IMR-90 (cell line): Measurements from ENCODE around the gene EFNA5. TPM values are rescaled to one million over a fixed set of nuclear protein-coding genes. Genes with fewer than 3 reads are reported as not detected.

Source experiments
- ATAC-seq: fragments of 200-7000 bp; cut with Tn5 transposase; 2 replicates; pipeline ENCODE4 v1.9.1; 2020; ENCODE audit warnings: low read depth, mild to moderate bottlenecking, moderate library complexity
- BruUV-seq: library from RNA; stranded (reverse); fragments of 400-500 nt; replicated peaks from 2 replicates; lab custom pipeline; 2021; lab: Mats Ljungman, UMichigan
- CTCF ChIA-PET: fragments of 300-600 bp; formaldehyde crosslinking; extraction: SDS; loops from one replicate; lab custom pipeline; 2021; ENCODE audit warnings: antibody characterized with exemption; lab: Yijun Ruan, JAX
- POLR2A ChIA-PET: fragments of 300-600 bp; sonication (Branson Sonifier 250); formaldehyde crosslinking; loops from one replicate; lab custom pipeline; 2022; ENCODE audit warnings: antibody characterized with exemption; ENCODE audit not compliant: unreplicated experiment; lab: Charles Lee
- DNase-seq: peaks from one replicate; pipeline ENCODE4 v3.0.0; 2013
- H2AFZ ChIP-seq: replicated peaks from 2 replicates; pipeline ENCODE3; 2013; ENCODE audit warnings: low read length, mild to moderate bottlenecking; ENCODE audit not compliant: poor library complexity
- H2AK5ac ChIP-seq: 2 replicates; pipeline ENCODE4 v1.6.1; 2013; ENCODE audit warnings: low read depth, low read length, inconsistent platforms
- H2AK9ac ChIP-seq: replicated peaks from 2 replicates; pipeline ENCODE3; 2013; ENCODE audit warnings: mild to moderate bottlenecking, low read depth, low read length, moderate library complexity; ENCODE audit not compliant: poor library complexity
- H2BK120ac ChIP-seq: 2 replicates; pipeline ENCODE4 v1.6.1; 2013; ENCODE audit warnings: low read depth, low read length, inconsistent platforms
- H2BK15ac ChIP-seq: 3 replicates; pipeline ENCODE4 v1.6.1; 2013; ENCODE audit warnings: low read depth, low read length, inconsistent platforms
- H2BK20ac ChIP-seq: 2 replicates; pipeline ENCODE4 v1.6.1; 2013; ENCODE audit warnings: low read depth, mild to moderate bottlenecking, inconsistent platforms, low read length, moderate library complexity
- H2BK5ac ChIP-seq: 2 replicates; pipeline ENCODE4 v1.6.1; 2013; ENCODE audit warnings: mild to moderate bottlenecking, low read depth, low read length, inconsistent platforms; ENCODE audit not compliant: poor library complexity, severe bottlenecking
- H3K14ac ChIP-seq: replicated peaks from 2 replicates; pipeline ENCODE4 v1.6.1; 2013; ENCODE audit warnings: low read depth, low read length, inconsistent platforms
- H3K18ac ChIP-seq: 2 replicates; pipeline ENCODE4 v1.6.1; 2013; ENCODE audit warnings: low read depth, low read length, control low read depth
- H3K23ac ChIP-seq: 2 replicates; pipeline ENCODE4 v1.6.1; 2013; ENCODE audit warnings: low read depth, low read length, inconsistent platforms
- H3K27ac ChIP-seq: 2 replicates; pipeline ENCODE4 v1.5.1; 2013; ENCODE audit warnings: mild to moderate bottlenecking, control low read depth, low read length; ENCODE audit not compliant: insufficient read depth
- H3K27me3 ChIP-seq: 2 replicates; pipeline ENCODE4 v1.6.1; 2013; ENCODE audit warnings: low read length; ENCODE audit not compliant: control insufficient read depth, insufficient read depth
- H3K36me3 ChIP-seq: 2 replicates; pipeline ENCODE4 v1.6.1; 2013; ENCODE audit warnings: low read length, mixed read lengths; ENCODE audit not compliant: control insufficient read depth, insufficient read depth
- H3K4ac ChIP-seq: 2 replicates; pipeline ENCODE4 v1.6.1; 2013; ENCODE audit warnings: low read depth, low read length, inconsistent platforms
- H3K4me1 ChIP-seq: 2 replicates; pipeline ENCODE4 v1.6.1; 2013; ENCODE audit warnings: low read length, mixed read lengths; ENCODE audit not compliant: control insufficient read depth, insufficient read depth
- H3K4me2 ChIP-seq: 2 replicates; pipeline ENCODE4 v1.6.1; 2013; ENCODE audit warnings: low read depth, mild to moderate bottlenecking, control low read depth, low read length, moderate library complexity
- H3K4me3 ChIP-seq: 2 replicates; pipeline ENCODE4 v1.5.1; 2013; ENCODE audit warnings: low read depth, mild to moderate bottlenecking, control low read depth, low read length, moderate library complexity; ENCODE audit not compliant: insufficient read depth
- H3K56ac ChIP-seq: 2 replicates; pipeline ENCODE4 v1.6.1; 2013; ENCODE audit warnings: low read length, inconsistent platforms; ENCODE audit not compliant: insufficient read depth; ENCODE audit errors: extremely low read depth
- H3K79me1 ChIP-seq, 2 experiments: 2 replicates each; pipeline ENCODE4 v1.6.1; 2013; ENCODE audit warnings: low read length in 2 of 2, inconsistent platforms in 1 of 2, low read depth in 1 of 2
- H3K9ac ChIP-seq: 2 replicates; pipeline ENCODE4 v1.6.1; 2013; ENCODE audit warnings: low read depth, low read length, control low read depth
- H3K9me1 ChIP-seq: 2 replicates; pipeline ENCODE4 v1.6.1; 2013; ENCODE audit warnings: low read length, inconsistent platforms; ENCODE audit not compliant: insufficient read depth
- H3K9me3 ChIP-seq: 2 replicates; pipeline ENCODE4 v1.6.1; 2013; ENCODE audit warnings: low read length; ENCODE audit not compliant: control insufficient read depth, insufficient read depth
- H4K20me1 ChIP-seq: 2 replicates; pipeline ENCODE4 v1.6.1; 2013; ENCODE audit warnings: low read length, inconsistent platforms; ENCODE audit not compliant: insufficient read depth
- H4K5ac ChIP-seq: 2 replicates; pipeline ENCODE4 v1.6.1; 2013; ENCODE audit warnings: mild to moderate bottlenecking, low read depth, low read length, control low read depth
- H4K8ac ChIP-seq, 2 experiments: 2 replicates each; pipeline ENCODE4 v1.6.1; 2013; ENCODE audit warnings: low read depth in 2 of 2, low read length in 2 of 2, control low read depth in 1 of 2, inconsistent platforms in 1 of 2
- H4K91ac ChIP-seq: 2 replicates; pipeline ENCODE4 v1.6.1; 2013; ENCODE audit warnings: low read depth, low read length, inconsistent platforms; ENCODE audit not compliant: insufficient read depth
- CEBPB ChIP-seq: IDR thresholded peaks from 2 replicates; pipeline ENCODE4 v1.6.1; 2012; ENCODE audit warnings: low read depth, low read length, improper control_type of control experiment
- CHD1 ChIP-seq: IDR thresholded peaks from 2 replicates; pipeline ENCODE4 v1.6.1; 2012; ENCODE audit warnings: low read depth, low read length, improper control_type of control experiment
- MAZ ChIP-seq: IDR thresholded peaks from 2 replicates; pipeline ENCODE4 v1.6.1; 2012; ENCODE audit warnings: low read depth, mild to moderate bottlenecking, low read length, improper control_type of control experiment, moderate library complexity, borderline replicate concordance
- POLR2A ChIP-seq: IDR thresholded peaks from 2 replicates; pipeline ENCODE4 v1.6.1; 2012; ENCODE audit warnings: mild to moderate bottlenecking, low read depth, low read length
- RCOR1 ChIP-seq: IDR thresholded peaks from 2 replicates; pipeline ENCODE4 v1.6.1; 2012; ENCODE audit warnings: mild to moderate bottlenecking, low read length, improper control_type of control experiment; ENCODE audit not compliant: insufficient replicate concordance
- WGBS, 2 experiments: methylation state at CpG; one replicate each; pipeline versions ENCODE4 v1.1.5 to v1.1.7; 2013; ENCODE audit warnings: missing lambda C conversion rate in 2 of 2; ENCODE audit not compliant: insufficient read length in 1 of 2; ENCODE audit errors: extremely low coverage in 2 of 2; 5-methylcytosine and 5-hydroxymethylcytosine counted together
- dilution Hi-C: fragments of 300-500 bp; cut with HindIII; formaldehyde crosslinking; loops from one replicate; pipeline ENCODE4 v1.14.3; 2018; ENCODE audit warnings: low sequenced_read_pairs; ENCODE audit not compliant: unreplicated experiment
- in situ Hi-C: fragments of 300-500 bp; cut with MboI; formaldehyde crosslinking; loops from 3 replicates; pipeline ENCODE4 v1.14.3; 2019; ENCODE audit warnings: low sequenced_read_pairs, inconsistent platforms, mixed read lengths
- intact Hi-C: fragments of 100-400 bp; cut with micrococcal nuclease; formaldehyde crosslinking; loops from 2 replicates; pipeline ENCODE4 v1.10.0; 2022
- polyA plus RNA-seq, 3 experiments: library from polyadenylated mRNA; depleted of rRNA; stranded (reverse); fragments of >200 nt; gene quantifications; 2 replicates each; pipeline ENCODE4 v1.2.3, GENCODE V29; 2012; ENCODE audit warnings: low replicate concordance in 1 of 3
- total RNA-seq: library from RNA; depleted of rRNA; stranded (reverse); fragments of >200 nt; gene quantifications from 2 replicates; pipeline ENCODE4 v1.2.3, GENCODE V29; 2012
- TF ChIP-seq, protein P1 (sequence below): fragments of 150-350 bp; IDR thresholded peaks from 2 replicates; pipeline ENCODE4 v1.6.1; 2017; ENCODE audit warnings: mild to moderate bottlenecking, antibody characterized with exemption, low read length, low read depth

The EFNA5 gene
- total and polyA plus RNA-seq, 2 of the 4 experiments (the other 2 are of a cell fraction), result 1.5 to 1.6 TPM

GRCh38 chr5:107673039-107673367 lies 2.3 kb upstream of the EFNA5 start:
- H3K4me2 ChIP-seq, result peak overlapping the region; percentile 89
- no peak overlapping the region for H2BK5ac ChIP-seq
- H2AK5ac ChIP-seq, result no peak overlapping the region
- no peaks in the 10 kb centered on the region for H3K4me1 ChIP-seq
- no peaks in the 10 kb centered on the region for H3K36me3 ChIP-seq
- no TSS peak for BruUV-seq
- H4K5ac ChIP-seq, result no peak overlapping the region
- H3K23ac ChIP-seq, result peak overlapping the region; percentile 3; the same call in 1 of the 2 replicates
- H3K4me3 ChIP-seq, result peak overlapping the region; percentile 52
- no peaks in the 10 kb centered on the region for H3K9me1 ChIP-seq
- TF ChIP-seq CEBPB (no peak), RCOR1 (no peak), POLR2A (no peak), CHD1 (no peak), MAZ (no peak)
- TF ChIP-seq, protein P1, sequence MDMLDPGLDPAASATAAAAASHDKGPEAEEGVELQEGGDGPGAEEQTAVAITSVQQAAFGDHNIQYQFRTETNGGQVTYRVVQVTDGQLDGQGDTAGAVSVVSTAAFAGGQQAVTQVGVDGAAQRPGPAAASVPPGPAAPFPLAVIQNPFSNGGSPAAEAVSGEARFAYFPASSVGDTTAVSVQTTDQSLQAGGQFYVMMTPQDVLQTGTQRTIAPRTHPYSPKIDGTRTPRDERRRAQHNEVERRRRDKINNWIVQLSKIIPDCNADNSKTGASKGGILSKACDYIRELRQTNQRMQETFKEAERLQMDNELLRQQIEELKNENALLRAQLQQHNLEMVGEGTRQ, result no peak
- ChIA-PET POLR2A (interaction anchor here (0.6 kb wide), 2 partner anchors 260 to 808 kb away, joined by 6 to 8 read pairs; no protein-coding TSS in a partner anchor), CTCF (interaction anchor here (1.1 kb wide), 1 partner anchor 121 kb away, joined by 3 read pairs; no protein-coding TSS in a partner anchor)
- H2BK15ac ChIP-seq, result no peak overlapping the region
- H4K91ac ChIP-seq, result no peak overlapping the region
- H2BK20ac ChIP-seq, result no peak overlapping the region
- H3K14ac ChIP-seq, result no peak overlapping the region
- no peak overlapping the region for H4K8ac ChIP-seq
- H3K18ac ChIP-seq, result no peak overlapping the region
- dilution Hi-C loops, result no loop called here
- H4K20me1 ChIP-seq, result no peaks in the 10 kb centered on the region
- no peaks in the 10 kb centered on the region for H3K79me1 ChIP-seq
- peak overlapping the region; percentile 33 for H3K4ac ChIP-seq
- in situ Hi-C loops, result loop anchor here (10.0 kb wide), 1 partner anchor 1408 kb away; no protein-coding TSS in a partner anchor
- H2AK9ac ChIP-seq, result peak overlapping the region; percentile 11
- WGBS, 2 experiments, result 0% methylated on average over 3 of the region's 11 CpGs; no CpG with 5 or more reads in 1 of the 2 experiments
- 0 out of 2 replicates have a peak overlapping the region, but pooled peaks have one; percentile 13 for H3K9ac ChIP-seq
- H3K27ac ChIP-seq, result no peak overlapping the region
- H2AFZ ChIP-seq, result peak overlapping the region; percentile 89
- intact Hi-C loops, result loop anchor here (1.0 to 5.0 kb wide), 7 partner anchors 100 to 1556 kb away; no protein-coding TSS in a partner anchor
- ATAC-seq (no peak), DNase-seq (peak; percentile 19)
- H3K56ac ChIP-seq, result peak overlapping the region; percentile 12; the same call in 1 of the 2 replicates
- peaks cover 8% of the 10 kb centered on the region; the same call in 1 of the 2 replicates for H3K27me3 ChIP-seq
- no peaks in the 10 kb centered on the region for H3K9me3 ChIP-seq
- peak overlapping the region; percentile 37; the same call in 1 of the 2 replicates for H2BK120ac ChIP-seq
